H1 (cell line): ENCODE results near the gene KLKB1. TPM values are rescaled to one million over a fixed set of nuclear protein-coding genes. Genes with fewer than 3 reads are reported as not detected.
A peak's percentile ranks its signal among the peaks of the same experiment; 100 is the strongest.

ENCODE experiments used
- CTCF ChIA-PET: fragments of 300-600 bp; sonication (Branson Sonifier 250); formaldehyde crosslinking; loops from one replicate; lab custom pipeline; 2021; ENCODE audit not compliant: partially characterized antibody; lab: Charles Lee
- POLR2A ChIA-PET: fragments of 300-600 bp; sonication (Branson Sonifier 250); formaldehyde crosslinking; loops from one replicate; lab custom pipeline; 2021; ENCODE audit warnings: inconsistent platforms; ENCODE audit not compliant: partially characterized antibody; lab: Charles Lee
- DNase-seq, 2 experiments: peaks; one replicate each; pipeline versions ENCODE4 v3.0.0 to v3.0.0-alpha.2; 2010 to 2022; ENCODE audit warnings: low spot score in 2 of 2, low read depth in 1 of 2, mixed read lengths in 1 of 2
- FAIRE-seq: peaks from 2 replicates; lab custom pipeline; 2011; peaks lifted over from hg19 to GRCh38; lab: Jason Lieb, UNC
- H2AFZ ChIP-seq: 2 replicates; pipeline ENCODE4 v1.8.1; 2012; ENCODE audit warnings: low read length, inconsistent platforms
- H2AK5ac ChIP-seq: 2 replicates; pipeline ENCODE4 v1.6.1; 2013; ENCODE audit warnings: low read depth, low read length
- H2BK120ac ChIP-seq: replicated peaks from 2 replicates; pipeline ENCODE3; 2013; ENCODE audit warnings: low read depth, low read length, inconsistent platforms
- H2BK12ac ChIP-seq: 2 replicates; pipeline ENCODE4 v1.6.1; 2013; ENCODE audit warnings: low read depth, low read length
- H2BK15ac ChIP-seq: 2 replicates; pipeline ENCODE4 v1.6.1; 2013; ENCODE audit warnings: low read length
- H2BK20ac ChIP-seq: 2 replicates; pipeline ENCODE4 v1.6.1; 2013; ENCODE audit warnings: low read length
- H2BK5ac ChIP-seq: 2 replicates; pipeline ENCODE4 v1.6.1; 2013; ENCODE audit warnings: low read depth, low read length
- H3K14ac ChIP-seq: 2 replicates; pipeline ENCODE4 v1.6.1; 2013; ENCODE audit warnings: inconsistent platforms; ENCODE audit not compliant: insufficient read length
- H3K18ac ChIP-seq: 2 replicates; pipeline ENCODE4 v1.6.1; 2013; ENCODE audit warnings: low read length; ENCODE audit errors: extremely low read depth
- H3K23ac ChIP-seq: 2 replicates; pipeline ENCODE4 v1.6.1; 2013; ENCODE audit warnings: inconsistent platforms; ENCODE audit not compliant: insufficient read length
- H3K23me2 ChIP-seq: 2 replicates; pipeline ENCODE4 v1.6.1; 2013; ENCODE audit warnings: low read depth, low read length
- H3K27ac ChIP-seq: 2 replicates; pipeline ENCODE4 v1.6.1; 2011; ENCODE audit warnings: low read depth, low read length, inconsistent platforms
- H3K27me3 ChIP-seq, 4 experiments: replicated peaks in 1 of 4; 1 replicate in 1 of 4; 2 replicates in 3 of 4; pipeline versions ENCODE4 v1.6.1 to v1.8.1; 2011 to 2013; ENCODE audit warnings: low read length in 3 of 4, mild to moderate bottlenecking in 3 of 4, inconsistent platforms in 2 of 4, mixed read lengths in 2 of 4, moderate library complexity in 1 of 4; ENCODE audit not compliant: control insufficient read depth in 3 of 4, insufficient read depth in 3 of 4; ENCODE audit errors: extremely low read depth in 1 of 4
- H3K36me3 ChIP-seq, 4 experiments: 2 replicates each; pipeline versions ENCODE4 v1.6.1 to v1.8.1; 2011 to 2013; ENCODE audit warnings: mild to moderate bottlenecking in 4 of 4, low read length in 3 of 4, moderate library complexity in 2 of 4, control low read depth in 1 of 4, inconsistent platforms in 1 of 4; ENCODE audit not compliant: insufficient read depth in 4 of 4, control insufficient read depth in 2 of 4
- H3K4ac ChIP-seq: replicated peaks from 2 replicates; pipeline ENCODE3; 2013; ENCODE audit warnings: low read length, low read depth, mixed read lengths, inconsistent platforms; ENCODE audit not compliant: insufficient read length
- H3K4me1 ChIP-seq, 4 experiments: replicated peaks in 1 of 4; 1 replicate in 1 of 4; 2 replicates in 3 of 4; pipeline versions ENCODE4 v1.6.1 to v1.8.1; 2011 to 2013; ENCODE audit warnings: low read length in 3 of 4, inconsistent platforms in 2 of 4, mixed read lengths in 1 of 4; ENCODE audit not compliant: insufficient read depth in 4 of 4, control insufficient read depth in 3 of 4
- H3K4me2 ChIP-seq, 2 experiments: 2 replicates each; pipeline versions ENCODE4 v1.6.1 to v1.8.1; 2011 to 2013; ENCODE audit warnings: low read depth in 2 of 2, low read length in 2 of 2, control low read depth in 1 of 2, inconsistent platforms in 1 of 2, mild to moderate bottlenecking in 1 of 2; ENCODE audit not compliant: insufficient read depth in 1 of 2
- H3K4me3 ChIP-seq, 4 experiments: fragments of 200-600, 300-600 bp in 1 of 4; sonication (generic), shearing (Covaris generic), sonication (Bioruptor Twin) in 1 of 4; 2 replicates each; pipeline versions ENCODE4 v1.5.1 to v1.8.1; 2011 to 2016; ENCODE audit warnings: low read length in 4 of 4, low read depth in 3 of 4, control low read depth in 2 of 4, inconsistent platforms in 2 of 4, mild to moderate bottlenecking in 2 of 4, mixed read lengths in 1 of 4, moderate library complexity in 1 of 4; ENCODE audit not compliant: insufficient read depth in 2 of 4; ENCODE audit errors: extremely low read depth in 1 of 4
- H3K56ac ChIP-seq: replicated peaks from 2 replicates; pipeline ENCODE3; 2013; ENCODE audit warnings: low read depth, mild to moderate bottlenecking, mixed read lengths, low read length, inconsistent platforms; ENCODE audit not compliant: insufficient read length
- H3K79me1 ChIP-seq: 2 replicates; pipeline ENCODE4 v1.6.1; 2013; ENCODE audit warnings: low read depth, low read length, control low read depth
- H3K79me2 ChIP-seq, 2 experiments: 2 replicates each; pipeline versions ENCODE4 v1.6.1 to v1.8.1; 2012 to 2013; ENCODE audit warnings: low read length in 2 of 2, mild to moderate bottlenecking in 2 of 2, inconsistent platforms in 1 of 2; ENCODE audit not compliant: insufficient read depth in 2 of 2, control insufficient read depth in 1 of 2
- H3K9ac ChIP-seq, 4 experiments: replicated peaks in 1 of 4; 1 replicate in 1 of 4; 2 replicates in 3 of 4; pipeline versions ENCODE4 v1.6.1 to v1.8.1; 2011 to 2013; ENCODE audit warnings: low read depth in 3 of 4, low read length in 3 of 4, control low read depth in 2 of 4, mild to moderate bottlenecking in 2 of 4, moderate library complexity in 2 of 4, inconsistent platforms in 1 of 4; ENCODE audit errors: extremely low read depth in 1 of 4
- H3K9me3 ChIP-seq, 2 experiments: 2 replicates each; pipeline versions ENCODE4 v1.6.1 to v1.8.1; 2012 to 2013; ENCODE audit warnings: mild to moderate bottlenecking in 2 of 2, moderate library complexity in 2 of 2, control low read depth in 1 of 2, inconsistent platforms in 1 of 2, low read depth in 1 of 2, low read length in 1 of 2, mixed read lengths in 1 of 2; ENCODE audit not compliant: insufficient read depth in 2 of 2
- H4K20me1 ChIP-seq, 2 experiments: replicated peaks in 1 of 2; 2 replicates each; pipeline versions ENCODE3 to v1.8.1; 2011 to 2013; ENCODE audit warnings: inconsistent platforms in 2 of 2, low read length in 2 of 2, mild to moderate bottlenecking in 1 of 2; ENCODE audit not compliant: insufficient read depth in 2 of 2, control insufficient read depth in 1 of 2
- H4K5ac ChIP-seq: 2 replicates; pipeline ENCODE4 v1.6.1; 2013; ENCODE audit warnings: low read length, low read depth, mixed read lengths, inconsistent platforms; ENCODE audit not compliant: insufficient read length
- H4K8ac ChIP-seq: 2 replicates; pipeline ENCODE4 v1.8.0; 2013; ENCODE audit warnings: mild to moderate bottlenecking, moderate library complexity, low read length, inconsistent platforms; ENCODE audit not compliant: insufficient read depth; ENCODE audit errors: extremely low read depth
- H4K91ac ChIP-seq: replicated peaks from 2 replicates; pipeline ENCODE3; 2013; ENCODE audit warnings: low read length, mixed read lengths, inconsistent platforms; ENCODE audit not compliant: insufficient read length
- BACH1 ChIP-seq: IDR thresholded peaks from 2 replicates; pipeline ENCODE4 v1.6.1; 2012; ENCODE audit warnings: low read length, improper control_type of control experiment
- CBX8 ChIP-seq: fragments of 300-800, 300-1000 bp; sonication (generic); IDR thresholded peaks from 2 replicates; pipeline ENCODE4 v1.7.1; 2016; ENCODE audit warnings: low read depth, low read length, borderline replicate concordance
- NANOG ChIP-seq: IDR thresholded peaks from 2 replicates; pipeline ENCODE4 v1.6.1; 2011; ENCODE audit warnings: low read length, low read depth, mild to moderate bottlenecking, inconsistent platforms; ENCODE audit not compliant: insufficient read depth, poor library complexity, severe bottlenecking
- POU5F1 ChIP-seq: IDR thresholded peaks from 2 replicates; pipeline ENCODE4 v1.6.1; 2011; ENCODE audit warnings: low read depth, mild to moderate bottlenecking, low read length, moderate library complexity
- SAP30 ChIP-seq: fragments of 300-600 bp; sonication (generic); IDR thresholded peaks from 2 replicates; pipeline ENCODE4 v1.7.1; 2012; ENCODE audit warnings: low read length, moderate library complexity, mild to moderate bottlenecking, inconsistent platforms; ENCODE audit not compliant: insufficient read depth, insufficient replicate concordance
- SIRT6 ChIP-seq: IDR thresholded peaks from one replicate; pipeline ENCODE4 v1.7.1; 2012; ENCODE audit warnings: low read length, inconsistent platforms
- SIX5 ChIP-seq: IDR thresholded peaks from 2 replicates; pipeline ENCODE4 v1.6.1; 2011; ENCODE audit warnings: mild to moderate bottlenecking, low read depth, low read length
- TAF7 ChIP-seq: optimal IDR thresholded peaks from 2 replicates; pipeline ENCODE3; 2011; ENCODE audit warnings: low read depth, mild to moderate bottlenecking, inconsistent platforms, low read length, moderate library complexity, borderline replicate concordance
- YY1 ChIP-seq: IDR thresholded peaks from 2 replicates; pipeline ENCODE4 v1.6.1; 2011; ENCODE audit warnings: low read depth, mild to moderate bottlenecking, low read length
- WGBS, 2 experiments: shearing (Covaris generic) in 1 of 2; methylation state at CpG; one replicate each; pipeline versions ENCODE4 v1.1.6 to v1.1.7; 2013 to 2015; ENCODE audit warnings: low lambda C conversion rate in 2 of 2, mixed read lengths in 2 of 2, inconsistent platforms in 1 of 2, low coverage in 1 of 2, missing lambda C conversion rate in 1 of 2; ENCODE audit not compliant: insufficient replicate concordance in 2 of 2, insufficient coverage in 1 of 2, insufficient read length in 1 of 2; ENCODE audit errors: extremely low coverage in 1 of 2, missing lambda C conversion rate in 1 of 2; 5-methylcytosine and 5-hydroxymethylcytosine counted together
- polyA plus RNA-seq, 7 experiments: library from polyadenylated mRNA; depleted of rRNA in 3 of 7; stranded (reverse) in 5 of 7; unstranded in 2 of 7; fragments of >200 nt in 5 of 7; fragments of 200-250 nt in 2 of 7; gene quantifications; 1 replicate in 5 of 7; 2 replicates in 1 of 7; 4 replicates in 1 of 7; pipeline versions ENCODE4 v1.2.1 to v1.2.3, GENCODE V29; 2011 to 2013; ENCODE audit warnings: missing spikeins in 2 of 7, mixed read lengths in 2 of 7
- total RNA-seq: library from RNA; stranded (reverse); fragmentation: NEBNext Ultra II Directional; extraction: Animal tissue kit (Norgen Biotek cat#: 25700); gene quantifications from 2 replicates; pipeline ENCODE4 v1.2.1, GENCODE V29; 2021

The KLKB1 gene
- total and polyA plus RNA-seq, 2 of the 8 experiments (the other 6 are each of a cell fraction or from before 2014, with no cell fraction given): 12.0 to 20.9 TPM

- H2BK15ac ChIP-seq: no peak overlapping the region; the same call in 1 of the 2 replicates
- H3K23ac ChIP-seq: no peak overlapping the region
- DNase-seq (no peak), FAIRE-seq (no peak)
- H2BK12ac ChIP-seq: no peak overlapping the region
- H4K8ac ChIP-seq: no peak overlapping the region
- no peaks in the 10 kb centered on the region for H3K36me3 ChIP-seq
- no peak overlapping the region for H3K27ac ChIP-seq
- no peak overlapping the region for H3K4me3 ChIP-seq
- WGBS, 2 experiments: 95% methylated on average over 13 of the region's 13 CpGs; no CpG with 5 or more reads in 1 of the 2 experiments
- no peak overlapping the region for H2AFZ ChIP-seq
- no peak overlapping the region for H3K56ac ChIP-seq
- CTCF ChIA-PET: interaction anchor here (1.7 kb wide), 1 partner anchor 13 kb away, joined by 7 read pairs; the partner anchor contains the start of gene CYP4V2
- peaks cover 4 to 10% of the 10 kb centered on the region in 2 experiments; a peak in 1 of 4 replicates for H3K9me3 ChIP-seq
- peaks cover 0 to 3% of the 10 kb centered on the region in 2 experiments; a peak in 1 of 4 replicates for H3K79me2 ChIP-seq
- POLR2A ChIA-PET: no interaction called here
- no peak overlapping the region for H4K5ac ChIP-seq
- no peak overlapping the region for H2BK5ac ChIP-seq
- H3K4ac ChIP-seq: no peak overlapping the region
- H3K4me1 ChIP-seq: peaks cover 0 to 2% (median 0%) of the 10 kb centered on the region in 4 experiments; a peak in 1 of 7 replicates
- no peak overlapping the region for H4K91ac ChIP-seq
- H3K27me3 ChIP-seq: no peaks in the 10 kb centered on the region
- TF ChIP-seq CBX8: no peak
- no peak for TF ChIP-seq SIRT6
- no peak for TF ChIP-seq TAF7
- TF ChIP-seq SIX5: no peak
- no peak for TF ChIP-seq NANOG
- no peak for TF ChIP-seq SAP30
- no peak for TF ChIP-seq BACH1
- TF ChIP-seq POU5F1: no peak
- TF ChIP-seq YY1: no peak
- H2BK20ac ChIP-seq: 0 out of 2 replicates have a peak overlapping the region, but pooled peaks have one; percentile 19
- H3K79me1 ChIP-seq: no peaks in the 10 kb centered on the region
- no peak overlapping the region for H3K4me2 ChIP-seq
- H3K9ac ChIP-seq: no peak overlapping the region
- H3K18ac ChIP-seq: no peak overlapping the region
- no peak overlapping the region for H2BK120ac ChIP-seq
- H4K20me1 ChIP-seq: no peaks in the 10 kb centered on the region
- H2AK5ac ChIP-seq: no peak overlapping the region
- no peak overlapping the region for H3K14ac ChIP-seq
- H3K23me2 ChIP-seq: no peaks in the 10 kb centered on the region
Observed at GRCh38 chr4:186204686-186205085, 22.6 kb upstream of the KLKB1 start.
